Stimulated activated CD4-positive, alpha-beta T cell treated with anti-CD3 and anti-CD28 coated beads, Interleukin-1b, Interleukin-23, amount 100 ng/mL, for 48 hours (primary cell): ENCODE measurements around the gene IDH3A.

Experiments
- DNase-seq: peaks from one replicate; pipeline ENCODE4 v3.0.0-alpha.2; 2020

The IDH3A gene

GRCh38 chr15:78129751-78130287 is 19.3 kb upstream of the IDH3A start:
- DNase-seq, result no peak

GRCh38 chr15:78130466-78131294 is 18.5 kb upstream of the IDH3A start:
- DNase-seq, result peak; percentile 32

GRCh38 chr15:78131295-78132061 is 17.7 kb upstream of the IDH3A start, which contains the start of gene CIB2:
TSS of gene CIB2 (minus strand) at chr15:78131445. CDS start at chr15:78131215, 230 bp downstream.
- peak; percentile 70 for DNase-seq

GRCh38 chr15:78133801-78134200 is 15.4 kb upstream of the IDH3A start:
- no peak for DNase-seq

- DNase-seq, result no peak
These were observed 9.6 kb upstream of the IDH3A start for GRCh38 chr15:78139578-78139977.

GRCh38 chr15:78140292-78140691 is 8.9 kb upstream of the IDH3A start:
- DNase-seq, result no peak

- no peak for DNase-seq
These were observed 6.8 kb upstream of the IDH3A start for GRCh38 chr15:78142332-78142731.

- DNase-seq, result no peak
These were observed 2.6 kb upstream of the IDH3A start for GRCh38 chr15:78146425-78147154.

- DNase-seq, result no peak
These were observed 1.6 kb upstream of the IDH3A start for GRCh38 chr15:78147566-78147965.

- DNase-seq, result no peak
These were observed 632 bp upstream of the IDH3A start for GRCh38 chr15:78148392-78149067.

GRCh38 chr15:78149805-78150751 is 916 bp downstream of the IDH3A start:
- no peak for DNase-seq

- DNase-seq, result peak; percentile 30
These were observed 1.9 kb downstream of the IDH3A start for GRCh38 chr15:78151075-78151474.

- DNase-seq, result no peak
These were observed 5.8 kb downstream of the IDH3A start for GRCh38 chr15:78154955-78155354.

GRCh38 chr15:78155355-78155939 is 6.3 kb downstream of the IDH3A start:
- DNase-seq, result no peak

GRCh38 chr15:78156653-78157052 is 7.5 kb downstream of the IDH3A start:
- DNase-seq, result no peak

- no peak for DNase-seq
These were observed 8.0 kb downstream of the IDH3A start for GRCh38 chr15:78157203-78157602.

- no peak for DNase-seq
These were observed 10.2 kb downstream of the IDH3A start for GRCh38 chr15:78159395-78159794.

GRCh38 chr15:78162038-78162437 is 12.9 kb downstream of the IDH3A start:
- DNase-seq, result peak; percentile 23

- DNase-seq, result no peak
These were observed 14.8 kb downstream of the IDH3A start for GRCh38 chr15:78164010-78164409.

- no peak for DNase-seq
These were observed 18.2 kb downstream of the IDH3A start for GRCh38 chr15:78167227-78167888.
